GM18868 (cell line): ENCODE data around the gene MPP2.

ENCODE experiments used
- ATAC-seq: cut with Tn5 transposase; IDR thresholded peaks from one replicate; pipeline ENCODE4 v1.9.1; 2021; ENCODE audit warnings: mild to moderate bottlenecking, moderate library complexity; ENCODE audit not compliant: unreplicated experiment

The MPP2 gene

DNA sequence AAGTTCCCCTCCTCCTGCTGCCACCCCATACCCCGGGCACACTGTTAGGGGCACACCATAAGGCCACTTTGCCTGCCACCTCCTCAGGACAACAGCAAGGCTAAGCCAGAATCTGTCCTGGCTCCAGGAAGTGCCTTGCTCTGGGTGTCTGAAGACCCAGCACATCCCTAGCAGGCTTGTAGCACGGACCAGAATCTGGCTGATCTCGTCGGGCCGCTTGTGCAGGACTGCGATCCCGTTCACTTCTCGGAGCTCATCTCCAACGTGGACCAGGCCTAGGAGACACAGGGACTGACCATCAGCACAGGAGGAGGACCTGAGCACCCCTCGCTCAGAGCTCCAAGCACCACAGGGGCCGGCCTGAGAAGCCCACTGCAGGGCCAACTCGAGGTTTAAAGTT is 81.8 kb downstream of the MPP2 start:
- ATAC-seq: no peak
